ENCODE measurements around the gene PMEPA1. TPM values are rescaled to one million over a fixed set of nuclear protein-coding genes. Genes with fewer than 3 reads are reported as not detected.

The PMEPA1 gene
- total RNA-seq, 6 donors from 2014 or later = 2.1 to 60.9 (median 17.6) TPM

GRCh38 chr20:57638895-57639236, 70.9 kb downstream of the PMEPA1 start:
- H3K9me3 ChIP-seq = no peaks in the 10 kb centered on the region
- H3K4me3 ChIP-seq = no peak overlapping the region
- WGBS, 2 donors = 68 to 76% methylated on average over 5 of the region's 5 CpGs
- ATAC-seq (ENCODE audit: low FRiP score in 2 of 2) = no peak
- no peaks in the 10 kb centered on the region for H3K36me3 ChIP-seq
- no peak for DNase-seq
- H3K4me1 ChIP-seq = no peaks in the 10 kb centered on the region
- TF ChIP-seq POLR2A (IDR thresholded peaks at IDR 0.05) (no peak), CTCF (IDR thresholded peaks at IDR 0.05) (no peak), POLR2AphosphoS5 (IDR thresholded peaks at IDR 0.05) (no peak), EP300 (IDR thresholded peaks at IDR 0.05) (no peak)
- no peak overlapping the region for H3K27ac ChIP-seq
- no peaks in the 10 kb centered on the region for H3K27me3 ChIP-seq

- no peaks in the 10 kb centered on the region for H3K4me1 ChIP-seq
- no peaks in the 10 kb centered on the region for H3K36me3 ChIP-seq
- no peak overlapping the region for H3K27ac ChIP-seq
- WGBS, 2 donors = 62 to 65% methylated on average over 7 of the region's 7 CpGs
- no peaks in the 10 kb centered on the region for H3K9me3 ChIP-seq
- peak in 1 of 2 donors; percentile 77 for ATAC-seq (ENCODE audit: low FRiP score in 2 of 2)
- H3K4me3 ChIP-seq = no peak overlapping the region
- TF ChIP-seq POLR2AphosphoS5 (IDR thresholded peaks at IDR 0.05) = no peak
- no peak for TF ChIP-seq EP300 (IDR thresholded peaks at IDR 0.05)
- TF ChIP-seq CTCF (IDR thresholded peaks at IDR 0.05) = no peak
- DNase-seq = peak in 1 of 2 donors; percentile 60
- H3K27me3 ChIP-seq = no peaks in the 10 kb centered on the region
Observed at GRCh38 chr20:57638173-57638894, 71.5 kb downstream of the PMEPA1 start.

- no peaks in the 10 kb centered on the region for H3K27me3 ChIP-seq
- WGBS, 2 donors = 94 to 97% methylated on average over 2 of the region's 2 CpGs
- H3K36me3 ChIP-seq = no peaks in the 10 kb centered on the region
- H3K4me1 ChIP-seq = peaks cover under 1 to 3% (median 2%) of the 10 kb centered on the region in 4 donors
- H3K9me3 ChIP-seq = no peaks in the 10 kb centered on the region
- H3K4me3 ChIP-seq = no peak overlapping the region
- no peak for DNase-seq
- no peak overlapping the region for H3K27ac ChIP-seq
- no peak for ATAC-seq (ENCODE audit: low FRiP score in 2 of 2)
- TF ChIP-seq CTCF (IDR thresholded peaks at IDR 0.05) (no peak), POLR2A (IDR thresholded peaks at IDR 0.05) (no peak), POLR2AphosphoS5 (IDR thresholded peaks at IDR 0.05) (no peak), EP300 (IDR thresholded peaks at IDR 0.05) (no peak)
Observed at GRCh38 chr20:57633945-57634491, 75.8 kb downstream of the PMEPA1 start.

- DNase-seq (no peak), ATAC-seq (ENCODE audit: low FRiP score in 2 of 2) (no peak)
- Histone ChIP-seq H3K27ac (no peak overlapping the region), H3K36me3 (no peaks in the 10 kb centered on the region), H3K4me3 (no peak overlapping the region), H3K4me1 (peaks cover 9 to 20% (median 13%) of the 10 kb centered on the region in 4 donors), H3K9me3 (no peaks in the 10 kb centered on the region), H3K27me3 (no peaks in the 10 kb centered on the region)
- TF ChIP-seq EP300 (IDR thresholded peaks at IDR 0.05) = no peak
- TF ChIP-seq POLR2AphosphoS5 (IDR thresholded peaks at IDR 0.05) = no peak
- TF ChIP-seq POLR2A (IDR thresholded peaks at IDR 0.05) = no peak
- TF ChIP-seq CTCF (IDR thresholded peaks at IDR 0.05) = no peak
- WGBS, 2 donors = 87 to 88% methylated on average over 2 of the region's 2 CpGs
Observed at GRCh38 chr20:57632286-57632685, 77.5 kb downstream of the PMEPA1 start.
